ENCODE data around the gene SLIT3.

The SLIT3 gene

GRCh38 chr5:169336242-169336641, 35.3 kb upstream of the SLIT3 start:
- H3K4me1 ChIP-seq (ENCODE audit: insufficient read depth, low read length) = no peaks in the 10 kb centered on the region
- no peak overlapping the region for H2AFZ ChIP-seq (ENCODE audit: low read depth, low read length)
- no peaks in the 10 kb centered on the region for H3K27me3 ChIP-seq (ENCODE audit: insufficient read depth, low read length, poor library complexity)
- no peak overlapping the region for H3K9ac ChIP-seq (ENCODE audit: low read depth, low read length)
- no peak overlapping the region for H3K4me3 ChIP-seq (ENCODE audit: low read depth in 1 of 2, low read length in 2 of 2)
- H3K9me3 ChIP-seq (ENCODE audit: insufficient read depth, low read length, severe bottlenecking) = no peaks in the 10 kb centered on the region
- H3K36me3 ChIP-seq (ENCODE audit: insufficient read depth, low read length) = no peaks in the 10 kb centered on the region
- H3K79me2 ChIP-seq (ENCODE audit: insufficient read depth, low read length) = no peaks in the 10 kb centered on the region
- no peak for TF ChIP-seq EZH2 (IDR thresholded peaks at IDR 0.05; ENCODE audit: borderline replicate concordance, low read depth, low read length, severe bottlenecking)
- TF ChIP-seq CTCF (IDR thresholded peaks at IDR 0.05; ENCODE audit: borderline replicate concordance, extremely low read depth, low read length, poor library complexity, severe bottlenecking) = no peak
- ATAC-seq (ENCODE audit: insufficient read depth, low read depth) = no peak
- H3K4me2 ChIP-seq (ENCODE audit: insufficient read depth, low read length) = no peak overlapping the region
- H3K27ac ChIP-seq (ENCODE audit: low read length) = no peak overlapping the region
- no peaks in the 10 kb centered on the region for H4K20me1 ChIP-seq (ENCODE audit: insufficient read depth, low read length)
- no peak for DNase-seq

- Histone ChIP-seq H3K4me1 (ENCODE audit: insufficient read depth, low read length) (no peaks in the 10 kb centered on the region), H2AFZ (ENCODE audit: low read depth, low read length) (no peak overlapping the region), H4K20me1 (ENCODE audit: insufficient read depth, low read length) (no peaks in the 10 kb centered on the region), H3K4me2 (ENCODE audit: insufficient read depth, low read length) (no peak overlapping the region), H3K4me3 (ENCODE audit: low read depth in 1 of 2, low read length in 2 of 2) (no peak overlapping the region), H3K79me2 (ENCODE audit: insufficient read depth, low read length) (no peaks in the 10 kb centered on the region), H3K27me3 (ENCODE audit: insufficient read depth, low read length, poor library complexity) (no peaks in the 10 kb centered on the region), H3K9ac (ENCODE audit: low read depth, low read length) (no peak overlapping the region), H3K27ac (ENCODE audit: low read length) (no peak overlapping the region), H3K36me3 (ENCODE audit: insufficient read depth, low read length) (no peaks in the 10 kb centered on the region), H3K9me3 (ENCODE audit: insufficient read depth, low read length, severe bottlenecking) (no peaks in the 10 kb centered on the region)
- no peak for ATAC-seq (ENCODE audit: insufficient read depth, low read depth)
- TF ChIP-seq EZH2 (IDR thresholded peaks at IDR 0.05; ENCODE audit: borderline replicate concordance, low read depth, low read length, severe bottlenecking) = no peak
- DNase-seq = no peak
Measured at GRCh38 chr5:169335806-169336205, 34.9 kb upstream of the SLIT3 start.

- no peak for TF ChIP-seq EZH2 (IDR thresholded peaks at IDR 0.05; ENCODE audit: borderline replicate concordance, low read depth, low read length, severe bottlenecking)
- Histone ChIP-seq H4K20me1 (ENCODE audit: insufficient read depth, low read length) (no peaks in the 10 kb centered on the region), H3K4me2 (ENCODE audit: insufficient read depth, low read length) (no peak overlapping the region), H3K9me3 (ENCODE audit: insufficient read depth, low read length, severe bottlenecking) (no peaks in the 10 kb centered on the region), H3K4me3 (ENCODE audit: low read depth in 1 of 2, low read length in 2 of 2) (no peak overlapping the region), H3K9ac (ENCODE audit: low read depth, low read length) (no peak overlapping the region), H3K79me2 (ENCODE audit: insufficient read depth, low read length) (no peaks in the 10 kb centered on the region), H3K4me1 (ENCODE audit: insufficient read depth, low read length) (no peaks in the 10 kb centered on the region), H3K36me3 (ENCODE audit: insufficient read depth, low read length) (no peaks in the 10 kb centered on the region), H3K27me3 (ENCODE audit: insufficient read depth, low read length, poor library complexity) (peaks cover 3% of the 10 kb centered on the region), H2AFZ (ENCODE audit: low read depth, low read length) (no peak overlapping the region), H3K27ac (ENCODE audit: low read length) (no peak overlapping the region)
- no peak for DNase-seq
- no peak for ATAC-seq (ENCODE audit: insufficient read depth, low read depth)
Measured at GRCh38 chr5:169333518-169333917, 32.6 kb upstream of the SLIT3 start.

GRCh38 chr5:169331292-169331852, 30.4 kb upstream of the SLIT3 start:
- H3K4me3 ChIP-seq (ENCODE audit: low read depth in 1 of 2, low read length in 2 of 2) = no peak overlapping the region
- DNase-seq (no peak), ATAC-seq (ENCODE audit: insufficient read depth, low read depth) (no peak)
- peaks cover 3% of the 10 kb centered on the region for H3K27me3 ChIP-seq (ENCODE audit: insufficient read depth, low read length, poor library complexity)
- no peaks in the 10 kb centered on the region for H3K4me1 ChIP-seq (ENCODE audit: insufficient read depth, low read length)
- no peak for TF ChIP-seq CTCF (IDR thresholded peaks at IDR 0.05; ENCODE audit: borderline replicate concordance, extremely low read depth, low read length, poor library complexity, severe bottlenecking)
- no peak for TF ChIP-seq EZH2 (IDR thresholded peaks at IDR 0.05; ENCODE audit: borderline replicate concordance, low read depth, low read length, severe bottlenecking)
- no peaks in the 10 kb centered on the region for H3K36me3 ChIP-seq (ENCODE audit: insufficient read depth, low read length)
- H3K9ac ChIP-seq (ENCODE audit: low read depth, low read length) = no peak overlapping the region
- no peak overlapping the region for H3K4me2 ChIP-seq (ENCODE audit: insufficient read depth, low read length)
- H3K9me3 ChIP-seq (ENCODE audit: insufficient read depth, low read length, severe bottlenecking) = no peaks in the 10 kb centered on the region
- H4K20me1 ChIP-seq (ENCODE audit: insufficient read depth, low read length) = no peaks in the 10 kb centered on the region
- no peaks in the 10 kb centered on the region for H3K79me2 ChIP-seq (ENCODE audit: insufficient read depth, low read length)
- no peak overlapping the region for H3K27ac ChIP-seq (ENCODE audit: low read length)
- no peak overlapping the region for H2AFZ ChIP-seq (ENCODE audit: low read depth, low read length)

Data from DND-41 (cell line).